GM19193 (cell line): ENCODE measurements around the gene SLC25A30.

Experiments used
- POLR2A ChIP-seq: IDR thresholded peaks from 4 replicates; pipeline ENCODE4 v1.6.1; 2011; ENCODE audit not compliant: insufficient read depth, insufficient read length; ENCODE audit errors: extremely low read depth

Gene SLC25A30

DNA sequence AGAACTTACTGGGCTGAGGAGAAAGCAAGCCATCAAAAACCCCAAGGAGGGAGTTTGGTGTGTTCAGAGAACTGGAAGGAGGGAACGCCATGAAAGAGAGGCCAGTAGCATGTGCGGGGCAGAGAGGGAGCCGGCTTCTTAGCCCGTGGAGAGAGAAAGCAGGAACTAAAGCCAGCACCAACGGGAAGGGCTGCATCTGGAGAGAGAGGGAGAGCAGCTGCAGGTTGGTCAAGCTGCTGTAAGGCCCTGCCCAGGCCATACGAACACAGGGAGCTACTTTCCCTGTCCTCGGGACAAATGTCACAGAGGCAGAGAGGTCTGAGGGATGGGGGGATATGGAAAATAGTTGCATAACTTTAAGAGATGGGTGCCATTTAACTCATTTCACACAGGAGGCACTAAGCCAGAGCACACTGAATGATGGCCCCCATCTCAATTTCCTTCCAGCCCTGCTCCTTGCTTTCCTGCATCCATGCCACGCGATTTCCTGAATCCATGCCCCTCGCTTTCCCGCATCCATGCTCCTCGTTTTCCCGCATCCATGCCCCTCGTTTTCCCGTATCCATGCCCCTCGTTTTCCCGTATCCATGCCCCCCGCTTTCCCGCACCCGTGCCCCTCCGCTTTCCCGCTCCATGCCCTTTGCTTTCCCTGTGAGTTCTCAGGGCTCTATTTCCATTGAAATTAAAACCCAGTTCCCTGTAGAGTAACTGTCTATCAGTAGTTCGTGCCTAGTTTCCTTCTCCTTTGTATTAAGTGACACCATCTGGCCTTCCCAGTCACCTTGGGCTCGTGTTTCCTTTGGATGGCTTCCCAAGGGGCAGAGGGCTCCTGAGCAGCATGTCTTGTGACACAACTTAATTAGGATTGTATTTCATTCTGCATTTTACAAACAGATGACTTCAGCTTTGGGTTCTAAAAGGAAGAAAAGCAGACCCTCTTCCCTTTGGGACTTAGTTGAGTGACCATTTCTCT, 45.7 kb downstream of the SLC25A30 start:
- no peak for TF ChIP-seq POLR2A

DNA sequence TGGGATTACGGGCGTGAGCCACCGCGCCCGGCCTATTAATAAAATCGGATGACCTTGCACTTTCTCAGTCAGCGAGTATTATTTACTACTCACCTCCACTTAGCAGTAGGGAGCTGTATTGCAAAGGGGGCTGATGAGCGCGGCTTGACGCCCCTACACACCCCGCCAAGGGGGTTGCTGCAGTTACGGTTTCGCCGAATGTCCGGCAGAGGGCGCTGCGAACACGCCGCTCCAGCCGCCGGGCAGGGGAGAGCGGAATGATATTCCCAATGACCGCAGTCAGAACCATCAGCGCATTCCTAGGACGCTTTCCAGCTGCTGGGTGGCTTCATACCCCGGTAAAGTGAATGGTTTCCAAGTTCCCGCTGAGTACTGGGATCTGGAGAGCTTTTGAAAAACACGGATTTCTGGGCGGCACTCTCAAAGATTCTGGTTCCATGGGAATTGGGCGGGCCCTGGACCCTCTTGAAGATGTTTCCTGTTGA, 47.2 kb downstream of the SLC25A30 start:
- no peak for TF ChIP-seq POLR2A

GRCh38 chr13:45369116-45369515, 49.1 kb downstream of the SLC25A30 start:
- TF ChIP-seq POLR2A = no peak

GRCh38 chr13:45368571-45368970, 49.6 kb downstream of the SLC25A30 start:
- no peak for TF ChIP-seq POLR2A

- TF ChIP-seq POLR2A = no peak
Observed at GRCh38 chr13:45368005-45368404, 50.2 kb downstream of the SLC25A30 start.

DNA sequence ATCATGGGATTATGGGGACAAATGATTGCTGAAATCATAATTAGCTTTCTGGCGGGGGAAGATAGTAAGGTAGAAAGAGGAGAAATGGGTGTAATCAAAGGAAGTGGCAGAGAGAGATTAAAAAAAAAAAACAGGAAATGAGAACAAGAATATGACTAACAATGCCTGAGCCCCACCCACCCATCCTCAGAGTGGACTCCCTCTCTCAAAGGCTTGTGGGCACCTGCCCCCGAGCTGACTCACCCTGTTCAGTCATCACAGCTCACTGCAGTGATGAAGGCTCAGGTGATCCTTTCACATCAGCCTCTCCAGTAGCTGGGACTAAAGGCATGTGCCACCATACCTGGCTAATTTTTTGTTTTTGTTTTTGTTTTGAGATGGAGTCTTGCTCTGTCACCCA, 50.8 kb downstream of the SLC25A30 start:
- no peak for TF ChIP-seq POLR2A

DNA sequence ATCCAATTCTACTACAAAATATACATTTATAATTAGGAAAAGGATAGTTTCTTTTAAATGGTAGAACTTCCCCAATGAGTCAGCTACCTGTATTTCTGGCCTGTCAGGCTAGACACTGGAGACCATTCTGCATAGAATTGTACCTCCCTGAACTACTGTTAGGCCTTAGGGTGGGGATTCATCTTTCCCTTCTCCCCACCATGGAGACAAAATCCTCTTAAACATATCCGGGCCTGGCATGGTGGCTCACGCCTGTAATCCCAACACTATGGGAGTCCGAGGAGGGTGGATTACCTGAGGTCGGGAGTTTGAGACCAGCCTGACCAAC, 52.7 kb downstream of the SLC25A30 start:
- no peak for TF ChIP-seq POLR2A

- no peak for TF ChIP-seq POLR2A
Observed at GRCh38 chr13:45364876-45365557, 53.2 kb downstream of the SLC25A30 start.

- no peak for TF ChIP-seq POLR2A
Observed at GRCh38 chr13:45362939-45363338, 55.2 kb downstream of the SLC25A30 start.

DNA sequence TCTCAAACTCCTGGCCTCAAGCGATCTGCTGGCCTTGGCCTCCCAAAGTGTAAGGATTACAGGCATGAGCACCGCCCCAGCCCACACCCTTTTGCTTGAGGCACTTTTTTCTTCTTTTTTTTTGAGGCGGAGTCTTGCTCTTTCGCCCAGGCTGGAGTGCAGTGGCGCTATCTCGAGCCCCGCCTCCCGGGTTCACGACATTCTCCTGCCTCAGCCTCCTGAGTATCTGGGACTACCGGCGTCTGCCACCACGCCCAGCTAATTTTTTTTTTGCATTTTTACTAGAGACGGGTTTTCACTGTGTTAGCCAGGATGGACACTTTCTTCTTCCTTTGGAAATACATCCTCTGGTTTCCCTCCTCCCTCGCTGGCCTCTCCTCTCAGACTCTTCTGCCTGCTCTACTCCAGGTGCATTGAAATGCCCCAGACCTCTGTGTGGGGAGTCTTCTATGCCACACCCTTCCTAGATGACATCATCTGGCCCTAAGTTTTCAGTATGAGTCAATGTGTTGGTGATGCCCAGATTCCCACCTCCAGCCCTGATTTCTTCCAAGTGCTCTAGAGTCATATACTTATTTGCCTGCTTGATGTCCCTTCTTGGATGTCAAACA, 56.5 kb downstream of the SLC25A30 start:
- no peak for TF ChIP-seq POLR2A

GRCh38 chr13:45356966-45357672, 61.1 kb downstream of the SLC25A30 start:
- TF ChIP-seq POLR2A = no peak

GRCh38 chr13:45353895-45354294, 64.3 kb downstream of the SLC25A30 start:
- TF ChIP-seq POLR2A = no peak

GRCh38 chr13:45352031-45352430, 66.1 kb downstream of the SLC25A30 start:
- TF ChIP-seq POLR2A = no peak

- no peak for TF ChIP-seq POLR2A
Observed at GRCh38 chr13:45350152-45350551, 68.0 kb downstream of the SLC25A30 start.

GRCh38 chr13:45349438-45349837, 68.7 kb downstream of the SLC25A30 start:
- TF ChIP-seq POLR2A = no peak
